Keratinocyte (primary cell): ENCODE data around the gene HMGA1. TPM values are rescaled to one million over a fixed set of nuclear protein-coding genes. Genes with fewer than 3 reads are reported as not detected.

Experiments used
- DNase-seq: peaks from one replicate; pipeline ENCODE4 v3.0.0-alpha.2; 2011; ENCODE audit warnings: low read depth, missing footprints, low spot score
- FAIRE-seq: peaks from 2 replicates; lab custom pipeline; 2011; peaks lifted over from hg19 to GRCh38; lab: Jason Lieb, UNC
- H2AFZ ChIP-seq: 2 replicates; pipeline ENCODE4 v1.6.0; 2012; ENCODE audit warnings: low read length, control low read depth, inconsistent platforms; ENCODE audit not compliant: control insufficient read depth
- H3K27ac ChIP-seq: 2 replicates; pipeline ENCODE4 v1.5.1; 2011; ENCODE audit warnings: low read length; ENCODE audit not compliant: control insufficient read depth, insufficient read depth
- H3K27me3 ChIP-seq: 3 replicates; pipeline ENCODE4 v1.6.0; 2011; ENCODE audit warnings: low read length; ENCODE audit not compliant: control insufficient read depth, insufficient read depth; ENCODE audit errors: extremely low read depth
- H3K36me3 ChIP-seq, 2 experiments: 2 replicates in 1 of 2; 3 replicates in 1 of 2; pipeline ENCODE4 v1.5.1; 2011; ENCODE audit warnings: low read length in 2 of 2, mild to moderate bottlenecking in 1 of 2; ENCODE audit not compliant: control insufficient read depth in 2 of 2, insufficient read depth in 2 of 2; ENCODE audit errors: extremely low read depth in 1 of 2
- H3K4me1 ChIP-seq: 3 replicates; pipeline ENCODE4 v1.5.1; 2011; ENCODE audit warnings: low read length; ENCODE audit not compliant: control insufficient read depth, insufficient read depth; ENCODE audit errors: extremely low read depth
- H3K4me2 ChIP-seq: 3 replicates; pipeline ENCODE4 v1.6.0; 2011; ENCODE audit warnings: low read depth, low read length; ENCODE audit not compliant: control insufficient read depth, insufficient read depth; ENCODE audit errors: extremely low read depth
- H3K4me3 ChIP-seq, 3 experiments: fragments of 200-600 bp in 1 of 3; sonication (generic) in 1 of 3; 2 replicates in 2 of 3; 3 replicates in 1 of 3; pipeline ENCODE4 v1.5.1; 2011 to 2016; ENCODE audit warnings: low read length in 3 of 3, mild to moderate bottlenecking in 3 of 3, control low read depth in 2 of 3, inconsistent platforms in 1 of 3, low read depth in 1 of 3, mixed read lengths in 1 of 3, mixed run types in 1 of 3, moderate library complexity in 1 of 3; ENCODE audit not compliant: control insufficient read depth in 2 of 3, insufficient read depth in 2 of 3; ENCODE audit errors: extremely low read depth in 1 of 3
- H3K79me2 ChIP-seq: 2 replicates; pipeline ENCODE4 v1.6.0; 2012; ENCODE audit warnings: low read length; ENCODE audit not compliant: control insufficient read depth, insufficient read depth
- H3K9ac ChIP-seq: 3 replicates; pipeline ENCODE4 v1.6.0; 2011; ENCODE audit warnings: low read length; ENCODE audit not compliant: control insufficient read depth, insufficient read depth; ENCODE audit errors: extremely low read depth
- H3K9me1 ChIP-seq: 3 replicates; pipeline ENCODE4 v1.6.0; 2011; ENCODE audit warnings: low read length; ENCODE audit not compliant: control insufficient read depth, insufficient read depth; ENCODE audit errors: extremely low read depth
- H3K9me3 ChIP-seq: 2 replicates; pipeline ENCODE4 v1.5.1; 2012; ENCODE audit warnings: low read depth, low read length; ENCODE audit not compliant: control insufficient read depth
- H4K20me1 ChIP-seq: 3 replicates; pipeline ENCODE4 v1.6.0; 2011; ENCODE audit warnings: low read length; ENCODE audit not compliant: control insufficient read depth, insufficient read depth; ENCODE audit errors: extremely low read depth
- EZH2 ChIP-seq: IDR thresholded peaks from one replicate; pipeline ENCODE4 v1.6.1; 2012; ENCODE audit warnings: inconsistent platforms, mild to moderate bottlenecking, low read length, moderate library complexity
- dilution Hi-C: fragments of 300-500 bp; cut with MboI; formaldehyde crosslinking; loops from one replicate; pipeline ENCODE4 v1.7.0; 2020; ENCODE audit warnings: low sequenced_read_pairs; ENCODE audit not compliant: extremely low pct_ligation_motif_present
- polyA plus RNA-seq, 5 experiments: library from polyadenylated mRNA; depleted of rRNA in 3 of 5; stranded (reverse) in 3 of 5; stranded (forward) in 1 of 5; unstranded in 1 of 5; fragments of >200 nt; gene quantifications; 1 replicate in 1 of 5; 2 replicates in 3 of 5; 3 replicates in 1 of 5; pipeline versions ENCODE4 v1.2.1 to v1.2.3, GENCODE V29; 2011 to 2012; ENCODE audit warnings: missing spikeins in 2 of 5, low read depth in 1 of 5, low replicate concordance in 1 of 5
- TF ChIP-seq, protein P1 (sequence below), 3 experiments: IDR thresholded peaks in 1 of 3; conservative IDR thresholded peaks in 1 of 3; optimal IDR thresholded peaks in 1 of 3; 2 replicates in 2 of 3; 3 replicates in 1 of 3; pipeline versions ENCODE3 to v1.5.1; 2011; ENCODE audit warnings: low read length in 3 of 3, mild to moderate bottlenecking in 3 of 3, moderate library complexity in 2 of 3, control low read depth in 1 of 3, inconsistent platforms in 1 of 3; ENCODE audit not compliant: insufficient read depth in 2 of 3; ENCODE audit errors: extremely low read depth in 1 of 3

The HMGA1 gene
- polyA plus RNA-seq, 1 donor (not counting 4 experiments of a cell fraction or from before 2014, with no cell fraction given), result 160 TPM

DNA sequence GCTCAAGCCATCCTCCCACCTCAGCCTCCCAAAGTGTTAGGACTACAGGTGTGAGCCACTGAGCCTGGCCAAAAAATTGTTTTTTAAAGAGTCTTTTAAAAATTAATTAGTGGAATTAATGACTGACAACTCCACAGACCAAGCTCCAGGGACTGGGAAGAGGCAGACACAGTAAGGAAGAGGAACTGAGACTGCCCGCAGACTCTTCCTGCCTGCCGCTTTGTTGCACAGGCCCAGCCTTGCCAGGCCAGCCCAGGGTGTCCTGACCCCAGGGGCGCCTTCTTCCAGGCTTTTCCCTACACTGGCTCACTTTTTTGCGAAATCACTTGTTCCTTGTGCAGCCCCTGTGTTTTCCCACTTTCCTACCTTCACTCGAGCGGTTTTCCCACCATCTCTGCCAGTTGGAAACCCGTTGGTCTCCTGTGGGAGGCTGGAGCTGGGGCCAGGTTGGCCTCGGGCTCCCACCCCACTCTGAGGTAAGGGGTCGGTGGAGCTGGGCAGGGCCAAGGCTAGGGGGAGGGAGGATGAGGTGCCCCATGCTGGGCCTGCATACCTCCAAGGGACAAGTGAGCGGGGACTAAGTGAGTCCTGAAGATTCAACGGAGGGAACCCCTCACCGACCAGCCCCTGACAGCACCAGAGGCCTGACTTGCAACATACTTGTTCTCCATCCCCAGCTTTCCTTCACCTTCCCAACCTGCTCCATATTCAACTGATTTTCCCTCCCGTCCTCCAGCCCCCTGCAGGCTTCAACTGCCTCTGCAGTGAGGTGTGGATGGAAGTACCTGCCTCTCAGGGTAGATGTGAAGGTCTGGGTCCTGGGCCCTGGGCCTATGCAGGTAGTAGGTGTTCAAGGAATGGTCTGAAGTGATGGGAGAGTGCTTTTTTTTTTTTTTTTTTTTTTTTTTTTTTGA lies 35.6 kb downstream of the HMGA1 start:
- no peak for FAIRE-seq
- no peaks in the 10 kb centered on the region for H3K36me3 ChIP-seq
- no peaks in the 10 kb centered on the region for H3K79me2 ChIP-seq
- H4K20me1 ChIP-seq, result no peaks in the 10 kb centered on the region
- H3K4me3 ChIP-seq, result no peak overlapping the region
- no peaks in the 10 kb centered on the region for H3K4me1 ChIP-seq
- H3K9me3 ChIP-seq, result no peaks in the 10 kb centered on the region
- no peak overlapping the region for H3K9ac ChIP-seq
- no peak overlapping the region for H3K4me2 ChIP-seq
- no peak overlapping the region for H2AFZ ChIP-seq
- no peak for TF ChIP-seq EZH2
- TF ChIP-seq, protein P1, sequence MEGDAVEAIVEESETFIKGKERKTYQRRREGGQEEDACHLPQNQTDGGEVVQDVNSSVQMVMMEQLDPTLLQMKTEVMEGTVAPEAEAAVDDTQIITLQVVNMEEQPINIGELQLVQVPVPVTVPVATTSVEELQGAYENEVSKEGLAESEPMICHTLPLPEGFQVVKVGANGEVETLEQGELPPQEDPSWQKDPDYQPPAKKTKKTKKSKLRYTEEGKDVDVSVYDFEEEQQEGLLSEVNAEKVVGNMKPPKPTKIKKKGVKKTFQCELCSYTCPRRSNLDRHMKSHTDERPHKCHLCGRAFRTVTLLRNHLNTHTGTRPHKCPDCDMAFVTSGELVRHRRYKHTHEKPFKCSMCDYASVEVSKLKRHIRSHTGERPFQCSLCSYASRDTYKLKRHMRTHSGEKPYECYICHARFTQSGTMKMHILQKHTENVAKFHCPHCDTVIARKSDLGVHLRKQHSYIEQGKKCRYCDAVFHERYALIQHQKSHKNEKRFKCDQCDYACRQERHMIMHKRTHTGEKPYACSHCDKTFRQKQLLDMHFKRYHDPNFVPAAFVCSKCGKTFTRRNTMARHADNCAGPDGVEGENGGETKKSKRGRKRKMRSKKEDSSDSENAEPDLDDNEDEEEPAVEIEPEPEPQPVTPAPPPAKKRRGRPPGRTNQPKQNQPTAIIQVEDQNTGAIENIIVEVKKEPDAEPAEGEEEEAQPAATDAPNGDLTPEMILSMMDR (optimal IDR thresholded peaks at IDR 0.05 in 1 of 3, IDR thresholded peaks at IDR 0.05 in 1 of 3, conservative IDR thresholded peaks at IDR 0.05 in 1 of 3; ENCODE audit: extremely low read depth in 1 of 3, insufficient read depth in 2 of 3, low read length in 3 of 3), result no peak
- H3K9me1 ChIP-seq, result no peaks in the 10 kb centered on the region
- H3K27me3 ChIP-seq, result no peaks in the 10 kb centered on the region
- dilution Hi-C loops, result no loop called here
- DNase-seq, result no peak
- no peak overlapping the region for H3K27ac ChIP-seq

- Histone ChIP-seq H2AFZ (no peak overlapping the region), H3K9me1 (no peaks in the 10 kb centered on the region), H3K27ac (no peak overlapping the region), H4K20me1 (no peaks in the 10 kb centered on the region), H3K4me2 (no peak overlapping the region), H3K27me3 (no peaks in the 10 kb centered on the region), H3K79me2 (no peaks in the 10 kb centered on the region), H3K9ac (no peak overlapping the region), H3K36me3 (peaks cover 0 to 7% of the 10 kb centered on the region in 2 experiments), H3K4me1 (no peaks in the 10 kb centered on the region), H3K9me3 (no peaks in the 10 kb centered on the region), H3K4me3 (no peak overlapping the region)
- DNase-seq (no peak), FAIRE-seq (no peak)
- TF ChIP-seq, protein P1 (optimal IDR thresholded peaks at IDR 0.05 in 1 of 3, IDR thresholded peaks at IDR 0.05 in 1 of 3, conservative IDR thresholded peaks at IDR 0.05 in 1 of 3; ENCODE audit: extremely low read depth in 1 of 3, insufficient read depth in 2 of 3, low read length in 3 of 3), result no peak
- no peak for TF ChIP-seq EZH2
- dilution Hi-C loops, result no loop called here
Measured at GRCh38 chr6:34273242-34273805, 36.7 kb downstream of the HMGA1 start.
